Liver (tissue), 9 donors: ENCODE data around the gene GHITM. TPM values are rescaled to one million over a fixed set of nuclear protein-coding genes. Genes with fewer than 3 reads are reported as not detected.

Experiments used
- DNase-seq: peaks from one replicate; pipeline ENCODE4 v3.0.0-alpha.2; 2017; ENCODE audit warnings: low spot score
- H3K27ac ChIP-seq, 2 donors: one replicate each; pipeline ENCODE4 v1.7.0; 2013; ENCODE audit warnings: inconsistent platforms in 2 of 2, low read length in 2 of 2, control low read depth in 1 of 2, low read depth in 1 of 2, mild to moderate bottlenecking in 1 of 2
- H3K27me3 ChIP-seq, 4 donors: one replicate each; pipeline versions ENCODE4 v1.6.1 to v1.7.0; 2013; ENCODE audit warnings: low read length in 3 of 4, inconsistent platforms in 1 of 4, mild to moderate bottlenecking in 1 of 4, moderate library complexity in 1 of 4; ENCODE audit not compliant: control insufficient read depth in 4 of 4, insufficient read depth in 4 of 4
- H3K36me3 ChIP-seq, 4 donors: one replicate each; pipeline versions ENCODE4 v1.6.1 to v1.7.0; 2013; ENCODE audit warnings: low read length in 3 of 4, mild to moderate bottlenecking in 3 of 4, low read depth in 1 of 4, moderate library complexity in 1 of 4; ENCODE audit not compliant: control insufficient read depth in 4 of 4, insufficient read depth in 3 of 4
- H3K4me1 ChIP-seq, 4 donors: one replicate each; pipeline versions ENCODE4 v1.6.1 to v1.7.0; 2013; ENCODE audit warnings: low read length in 3 of 4, mild to moderate bottlenecking in 3 of 4, moderate library complexity in 1 of 4; ENCODE audit not compliant: control insufficient read depth in 4 of 4, insufficient read depth in 4 of 4
- H3K4me3 ChIP-seq, 3 donors: one replicate each; pipeline versions ENCODE4 v1.6.1 to v1.7.0; 2013; ENCODE audit warnings: low read length in 3 of 3, control low read depth in 1 of 3, low read depth in 1 of 3, mild to moderate bottlenecking in 1 of 3
- H3K9ac ChIP-seq, 2 donors: one replicate each; pipeline ENCODE4 v1.7.0; 2013; ENCODE audit warnings: low read length in 2 of 2, mild to moderate bottlenecking in 2 of 2, moderate library complexity in 2 of 2, control low read depth in 1 of 2, low read depth in 1 of 2
- H3K9me3 ChIP-seq, 4 donors: one replicate each; pipeline versions ENCODE4 v1.6.1 to v1.7.0; 2013; ENCODE audit warnings: low read length in 3 of 4; ENCODE audit not compliant: control insufficient read depth in 4 of 4
- ATF3 ChIP-seq: IDR thresholded peaks from 2 replicates; pipeline ENCODE4 v1.6.1; 2016; ENCODE audit warnings: antibody characterized with exemption
- CTCF ChIP-seq: fragments of 150-350 bp; IDR thresholded peaks from 2 replicates; pipeline ENCODE4 v1.5.1; 2017; ENCODE audit warnings: improper control_type of control experiment, low read depth, low read length; ENCODE audit not compliant: missing input control
- EGR1 ChIP-seq, 2 donors: IDR thresholded peaks; 2 replicates each; pipeline ENCODE4 v1.6.1; 2016 to 2018; ENCODE audit warnings: antibody characterized with exemption in 2 of 2, low read depth in 2 of 2
- FOXA1 ChIP-seq: IDR thresholded peaks from 2 replicates; pipeline ENCODE4 v1.6.1; 2016; ENCODE audit warnings: antibody characterized with exemption
- FOXA2 ChIP-seq: IDR thresholded peaks from 2 replicates; pipeline ENCODE4 v1.6.1; 2016; ENCODE audit warnings: antibody characterized with exemption
- GABPA ChIP-seq, 2 donors: IDR thresholded peaks in 1 of 2; conservative IDR thresholded peaks in 1 of 2; 2 replicates each; pipeline ENCODE4 v1.6.1; 2016; ENCODE audit warnings: antibody characterized with exemption in 2 of 2, mild to moderate bottlenecking in 1 of 2, moderate library complexity in 1 of 2
- HNF4G ChIP-seq: IDR thresholded peaks from 2 replicates; pipeline ENCODE4 v1.6.1; 2016; ENCODE audit warnings: antibody characterized with exemption
- JUND ChIP-seq, 2 donors: IDR thresholded peaks; 2 replicates each; pipeline ENCODE4 v1.6.1; 2016; ENCODE audit warnings: antibody characterized with exemption in 2 of 2
- NR2F2 ChIP-seq: IDR thresholded peaks from 2 replicates; pipeline ENCODE4 v1.6.1; 2016; ENCODE audit warnings: antibody characterized with exemption
- RAD21 ChIP-seq, 2 donors: IDR thresholded peaks; 2 replicates each; pipeline ENCODE4 v1.6.1; 2016; ENCODE audit warnings: antibody characterized with exemption in 2 of 2, mild to moderate bottlenecking in 2 of 2
- TAF1 ChIP-seq: conservative IDR thresholded peaks from 2 replicates; pipeline ENCODE4 v1.6.1; 2016; ENCODE audit warnings: antibody characterized with exemption, mild to moderate bottlenecking
- YY1 ChIP-seq: IDR thresholded peaks from 2 replicates; pipeline ENCODE4 v1.6.1; 2016; ENCODE audit warnings: antibody characterized with exemption, mild to moderate bottlenecking
- WGBS: extraction: QIAGEN DNeasy Blood & Tissue Kit; methylation state at CpG from one replicate; pipeline ENCODE4 v1.1.7; 2013; 5-methylcytosine and 5-hydroxymethylcytosine counted together
- polyA plus RNA-seq, 2 donors: library from polyadenylated mRNA; stranded (reverse) in 1 of 2; unstranded in 1 of 2; fragments of 200-250 nt in 1 of 2; fragments of >200 nt in 1 of 2; fragmentation: Nextera tagmentation in 1 of 2; extraction: Ambion mirVana in 1 of 2; gene quantifications; one replicate each; pipeline versions ENCODE4 v1.2.1 to v1.2.3, GENCODE V29; 2013 to 2015
- total RNA-seq, 2 donors: library from RNA; depleted of rRNA; stranded (reverse); fragments of >200 nt; gene quantifications; one replicate each; pipeline ENCODE4 v1.2.3, GENCODE V29; 2014
- TF ChIP-seq, protein P1 (sequence below): IDR thresholded peaks from 2 replicates; pipeline ENCODE4 v1.6.1; 2016; ENCODE audit warnings: antibody characterized with exemption
- TF ChIP-seq, protein P2 (sequence below): IDR thresholded peaks from 2 replicates; pipeline ENCODE4 v1.6.1; 2016; ENCODE audit warnings: antibody characterized with exemption
- donor health status: healthy.
- donor health status: healthy.
- donor health status: healthy.
- donor health status: healthy.
- donor health status: healthy.

GHITM gene
- total and polyA plus RNA-seq, 4 donors = 156 to 252 (median 194) TPM

- H3K27ac ChIP-seq = no peak overlapping the region
- no peaks in the 10 kb centered on the region for H3K4me1 ChIP-seq
- no peak for DNase-seq
- no peak overlapping the region for H3K9ac ChIP-seq
- WGBS = 89% methylated on average over 9 of the region's 9 CpGs
- no peak overlapping the region for H3K4me3 ChIP-seq
- no peaks in the 10 kb centered on the region for H3K9me3 ChIP-seq
- H3K27me3 ChIP-seq = no peaks in the 10 kb centered on the region
- no peaks in the 10 kb centered on the region for H3K36me3 ChIP-seq
- TF ChIP-seq YY1 = no peak
Observed at GRCh38 chr10:84172467-84173356, 33.4 kb downstream of the GHITM start.

- Histone ChIP-seq H3K27me3 (no peaks in the 10 kb centered on the region), H3K9ac (no peak within 1 kb of the TSS), H3K4me1 (no peaks in the 10 kb centered on the region), H3K9me3 (no peaks in the 10 kb centered on the region), H3K36me3 (no peaks in the 10 kb centered on the region), H3K4me3 (no peak within 1 kb of the TSS), H3K27ac (no peak within 1 kb of the TSS)
- TF ChIP-seq FOXA1 = no peak
- no peak for TF ChIP-seq CTCF
- TF ChIP-seq, protein P1, sequence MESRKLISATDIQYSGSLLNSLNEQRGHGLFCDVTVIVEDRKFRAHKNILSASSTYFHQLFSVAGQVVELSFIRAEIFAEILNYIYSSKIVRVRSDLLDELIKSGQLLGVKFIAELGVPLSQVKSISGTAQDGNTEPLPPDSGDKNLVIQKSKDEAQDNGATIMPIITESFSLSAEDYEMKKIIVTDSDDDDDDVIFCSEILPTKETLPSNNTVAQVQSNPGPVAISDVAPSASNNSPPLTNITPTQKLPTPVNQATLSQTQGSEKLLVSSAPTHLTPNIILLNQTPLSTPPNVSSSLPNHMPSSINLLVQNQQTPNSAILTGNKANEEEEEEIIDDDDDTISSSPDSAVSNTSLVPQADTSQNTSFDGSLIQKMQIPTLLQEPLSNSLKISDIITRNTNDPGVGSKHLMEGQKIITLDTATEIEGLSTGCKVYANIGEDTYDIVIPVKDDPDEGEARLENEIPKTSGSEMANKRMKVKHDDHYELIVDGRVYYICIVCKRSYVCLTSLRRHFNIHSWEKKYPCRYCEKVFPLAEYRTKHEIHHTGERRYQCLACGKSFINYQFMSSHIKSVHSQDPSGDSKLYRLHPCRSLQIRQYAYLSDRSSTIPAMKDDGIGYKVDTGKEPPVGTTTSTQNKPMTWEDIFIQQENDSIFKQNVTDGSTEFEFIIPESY = no peak
- TF ChIP-seq HNF4G = no peak
- no peak for TF ChIP-seq EGR1 (IDR thresholded peaks at IDR 0.05; ENCODE audit: low read depth in 2 of 2)
- TF ChIP-seq JUND (IDR thresholded peaks at IDR 0.05) = no peak
- TF ChIP-seq ATF3 = no peak
- TF ChIP-seq, protein P2, sequence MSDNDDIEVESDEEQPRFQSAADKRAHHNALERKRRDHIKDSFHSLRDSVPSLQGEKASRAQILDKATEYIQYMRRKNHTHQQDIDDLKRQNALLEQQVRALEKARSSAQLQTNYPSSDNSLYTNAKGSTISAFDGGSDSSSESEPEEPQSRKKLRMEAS = no peak
- TF ChIP-seq GABPA (IDR thresholded peaks at IDR 0.05 in 1 of 2, conservative IDR thresholded peaks at IDR 0.05 in 1 of 2) = no peak
- no peak for TF ChIP-seq NR2F2
- no peak for TF ChIP-seq FOXA2
- no peak for TF ChIP-seq TAF1
- no peak for TF ChIP-seq YY1
- TF ChIP-seq RAD21 (IDR thresholded peaks at IDR 0.05) = no peak
- 68% methylated on average over 2 of the region's 2 CpGs for WGBS
- DNase-seq = no peak
Observed at GRCh38 chr10:84173501-84173929, 34.2 kb downstream of the GHITM start, which contains the start of gene GPR15LG. GPR15LG (plus strand) TSS chr10:84173801; CDS start chr10:84173852, 51 bp downstream.
